Hepatic stellate cell (primary cell): Measurements from ENCODE around the gene DPM3.
"Not testable (repeated sequence)": the region's sequence is repeated elsewhere in the genome, so short reads cannot be mapped to it uniquely, and the experiment has no call there.

Experiments
- DNase-seq: peaks from one replicate; pipeline ENCODE4 v3.0.0; 2011; ENCODE audit warnings: low spot score

The DPM3 gene, protein sequence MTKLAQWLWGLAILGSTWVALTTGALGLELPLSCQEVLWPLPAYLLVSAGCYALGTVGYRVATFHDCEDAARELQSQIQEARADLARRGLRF

DNA sequence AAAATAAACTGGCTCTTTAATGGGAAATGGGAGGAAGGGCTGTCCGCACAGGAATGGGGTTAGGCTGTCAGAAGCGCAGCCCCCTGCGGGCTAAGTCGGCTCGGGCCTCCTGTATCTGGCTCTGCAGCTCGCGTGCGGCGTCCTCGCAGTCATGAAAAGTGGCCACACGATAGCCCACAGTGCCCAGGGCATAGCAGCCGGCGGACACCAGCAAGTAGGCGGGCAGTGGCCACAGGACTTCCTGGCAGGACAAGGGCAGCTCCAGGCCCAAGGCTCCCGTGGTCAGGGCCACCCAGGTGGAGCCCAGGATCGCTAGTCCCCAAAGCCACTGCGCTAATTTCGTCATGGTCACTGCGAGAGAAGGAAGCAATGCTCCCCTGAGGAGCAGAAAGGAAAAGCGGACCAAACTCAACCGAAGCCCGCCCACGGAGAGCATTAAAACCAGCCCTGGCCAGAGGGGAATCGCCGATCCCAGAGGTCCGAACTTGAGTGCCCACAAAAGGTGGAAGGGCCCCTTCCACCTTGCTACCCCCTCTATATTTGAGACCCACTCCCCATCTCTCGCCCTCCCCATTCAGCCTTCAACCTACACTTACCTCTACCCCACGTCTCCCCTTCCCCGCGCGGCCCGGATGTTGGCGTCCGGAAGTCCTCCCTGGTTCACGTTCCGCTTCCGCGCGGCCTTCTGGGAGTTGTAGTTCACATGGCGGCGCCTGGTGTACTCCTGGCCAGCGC, at the start of gene DPM3:
Gene DPM3, minus strand, starts transcription at position 637 of the 735 bp plus-strand sequence. Its CDS starts 291 bp downstream, at position 346.
- peak; percentile 86 for DNase-seq

DNA sequence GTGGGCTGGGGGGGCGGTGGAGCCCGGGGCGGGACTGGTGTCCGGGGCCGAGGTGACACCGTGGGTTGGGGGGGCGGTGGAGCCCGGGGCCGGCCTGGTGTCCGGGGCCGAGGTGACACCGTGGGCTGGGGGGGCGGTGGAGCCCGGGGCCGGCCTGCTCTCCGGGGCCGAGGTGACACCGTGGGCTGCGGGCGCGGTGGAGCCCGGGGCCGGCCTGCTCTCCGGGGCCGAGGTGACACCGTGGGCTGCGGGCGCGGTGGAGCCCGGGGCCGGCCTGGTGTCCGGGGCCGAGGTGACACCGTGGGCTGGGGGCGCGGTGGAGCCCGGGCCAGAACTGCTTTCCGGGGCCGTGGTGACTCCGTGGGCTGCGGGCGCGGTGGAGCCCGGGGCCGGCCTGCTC, 49.6 kb upstream of the DPM3 start:
- DNase-seq, result not testable (repeated sequence)

DNA sequence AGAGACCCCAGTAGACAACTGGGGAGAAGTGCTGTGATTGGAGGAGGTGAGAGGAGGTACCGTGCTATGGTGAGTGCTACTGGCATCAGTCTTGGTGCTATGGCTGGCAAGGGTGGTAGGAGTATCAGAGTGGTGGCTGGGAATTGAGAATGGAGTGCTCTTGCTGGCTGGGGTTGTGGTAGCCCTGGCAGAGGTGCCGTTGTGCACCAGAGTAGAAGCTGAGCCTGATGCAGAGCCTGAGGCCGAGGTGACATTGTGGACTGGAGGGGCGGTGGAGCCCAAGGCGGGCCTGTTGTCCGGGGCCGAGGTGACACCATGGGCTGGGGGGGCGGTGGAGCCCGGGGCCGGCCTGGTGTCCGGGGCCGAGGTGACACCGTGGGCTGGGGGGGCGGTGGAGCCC, 47.9 kb upstream of the DPM3 start:
- no peak for DNase-seq

DNA sequence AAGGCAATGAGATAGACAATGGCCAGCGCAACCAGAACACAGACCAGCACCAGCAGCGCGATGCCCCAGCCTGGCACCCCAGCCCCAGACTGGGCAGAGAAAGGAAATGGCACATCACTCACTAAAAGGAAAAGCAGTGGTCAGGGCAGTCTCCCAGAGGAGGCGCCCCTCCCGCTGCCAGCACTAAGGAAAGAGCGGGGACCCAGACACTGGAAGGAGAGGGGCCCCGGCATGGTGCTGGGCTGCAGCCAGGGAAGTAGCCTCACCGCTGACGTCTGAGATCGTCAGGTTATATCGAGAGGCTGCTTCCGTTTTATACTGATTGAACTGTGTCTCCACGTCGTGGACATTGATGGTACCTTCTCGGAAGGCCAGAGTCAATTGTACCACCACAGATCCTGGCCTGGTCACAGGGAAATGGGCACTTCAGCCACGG, 47.1 kb upstream of the DPM3 start:
- no peak for DNase-seq

DNA sequence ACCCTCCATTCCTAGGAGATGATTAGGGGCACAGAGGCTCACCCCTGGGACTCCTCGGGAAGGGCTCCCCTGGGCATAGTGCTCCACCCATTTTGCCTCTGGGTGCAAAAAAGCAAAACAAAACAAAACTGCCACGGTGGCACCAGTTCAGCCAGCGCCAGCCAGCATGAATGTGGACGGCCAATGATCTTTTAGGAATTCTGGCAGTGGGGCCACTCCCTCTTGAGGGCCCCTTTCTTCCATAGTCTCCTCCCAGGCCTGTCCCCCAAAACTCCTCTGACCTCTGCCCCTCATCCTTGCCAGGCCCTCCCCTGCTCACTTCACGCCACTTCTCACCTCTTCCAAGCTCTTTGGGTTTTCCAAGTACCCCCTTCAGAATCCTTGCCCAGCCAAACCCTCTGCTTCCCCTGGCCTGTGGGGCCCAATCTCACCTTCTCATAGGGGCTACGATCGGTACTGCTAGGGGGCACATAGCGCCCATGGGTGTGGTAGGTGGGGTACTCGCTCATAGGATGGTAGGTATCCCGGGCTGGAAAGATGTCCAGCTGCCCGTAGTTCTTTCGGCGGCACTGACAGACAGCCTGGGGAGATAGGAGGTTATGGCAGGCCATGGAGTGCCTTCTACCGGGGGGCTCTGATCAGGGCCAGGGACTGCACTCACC, 46.6 kb upstream of the DPM3 start:
- DNase-seq, result no peak

DNA sequence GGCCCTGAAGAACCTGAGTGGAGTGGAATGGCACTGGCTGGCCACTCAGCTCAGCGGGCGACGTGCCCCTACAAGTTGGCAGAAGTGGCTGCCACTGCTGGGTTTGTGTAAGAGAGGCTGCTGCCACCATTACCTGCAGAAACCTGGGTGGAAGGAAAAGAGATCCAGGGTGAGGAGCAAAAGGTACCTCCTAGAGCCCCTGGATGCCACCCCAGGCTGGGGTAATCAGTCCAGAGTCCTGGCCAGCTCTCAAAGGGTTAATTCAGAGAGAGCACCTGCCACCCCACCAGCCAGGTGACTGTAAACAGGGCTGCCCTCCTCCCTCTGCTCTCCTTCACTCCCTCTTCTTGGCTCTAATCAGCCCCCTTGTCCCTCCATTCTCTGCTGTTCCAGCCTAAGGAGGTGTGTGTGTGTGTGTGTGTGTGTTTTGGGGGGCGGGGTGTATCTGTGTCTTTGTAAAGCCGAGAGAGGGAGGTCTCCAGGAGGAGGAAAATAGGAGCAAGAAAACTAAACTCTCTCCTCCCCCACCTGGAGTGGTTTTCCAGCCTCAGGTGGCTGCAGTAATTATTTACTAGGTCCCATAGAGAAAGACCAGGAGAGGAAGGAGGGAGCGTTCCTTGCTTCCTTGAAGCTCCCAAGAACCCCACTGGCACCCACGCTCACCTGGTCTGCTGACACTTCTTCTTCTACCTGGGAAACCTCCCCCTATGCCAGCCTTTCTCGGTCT, 45.9 kb upstream of the DPM3 start:
- DNase-seq, result no peak

DNA sequence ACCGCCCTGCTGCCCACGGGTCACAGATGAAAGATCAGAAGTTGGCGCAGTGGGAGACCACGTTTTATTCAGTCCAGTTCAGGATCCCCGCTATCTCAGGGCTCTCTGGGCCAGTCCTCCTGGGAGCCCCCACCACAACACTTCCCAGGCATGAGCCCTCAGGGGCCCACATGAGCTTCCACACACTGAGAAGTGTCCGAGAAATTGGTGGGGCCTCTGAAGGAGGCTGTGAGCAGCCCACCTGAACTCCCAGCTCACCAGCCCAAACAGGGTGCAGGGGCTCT, 45.4 kb upstream of the DPM3 start:
- no peak for DNase-seq

DNA sequence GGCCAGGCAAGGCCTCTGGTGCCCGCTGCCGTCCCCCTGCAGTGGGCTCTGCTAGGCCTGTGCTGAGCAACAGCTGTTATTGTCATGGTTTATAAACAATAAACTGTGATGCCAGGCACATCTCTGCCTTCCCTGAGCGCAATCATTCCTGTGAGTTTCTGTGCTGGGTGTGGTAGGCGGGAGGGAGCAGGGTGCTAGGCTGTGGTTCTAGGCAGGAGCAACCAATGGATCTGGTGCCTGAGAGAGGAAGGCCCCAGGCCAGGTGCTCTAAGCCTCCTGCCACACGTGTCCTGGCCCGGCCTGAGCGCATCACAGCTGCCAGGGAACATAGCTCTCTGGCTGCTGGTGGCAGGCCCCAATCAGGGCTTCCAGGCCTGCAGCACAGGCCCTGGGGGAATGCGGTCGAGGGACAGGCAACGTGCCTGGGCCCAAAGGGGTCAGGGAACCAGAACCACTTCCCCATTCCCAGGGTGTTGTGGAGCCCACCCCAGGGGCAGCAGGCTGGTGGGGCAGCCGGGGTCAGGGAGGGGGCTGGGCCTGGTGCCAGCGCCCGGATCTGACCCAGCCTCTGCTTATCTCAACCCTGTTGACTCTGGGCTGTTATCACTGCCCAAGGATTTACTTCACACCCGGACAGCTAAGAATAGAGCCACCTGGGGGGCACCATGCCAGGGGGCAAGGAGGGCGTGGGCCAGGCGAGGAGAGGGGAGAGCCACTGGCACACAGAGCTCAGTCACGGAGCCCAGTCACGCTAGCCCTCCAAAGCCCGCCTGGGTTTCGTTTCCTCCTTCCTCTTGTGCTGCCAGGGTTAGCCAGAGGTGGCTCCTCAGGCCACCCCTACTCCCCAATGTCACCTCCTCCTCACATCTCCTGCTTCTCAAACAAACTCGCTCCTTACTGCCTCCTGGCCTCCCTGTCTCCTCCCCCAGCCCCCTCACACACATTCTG, 44.8 kb upstream of the DPM3 start:
- DNase-seq, result no peak

DNA sequence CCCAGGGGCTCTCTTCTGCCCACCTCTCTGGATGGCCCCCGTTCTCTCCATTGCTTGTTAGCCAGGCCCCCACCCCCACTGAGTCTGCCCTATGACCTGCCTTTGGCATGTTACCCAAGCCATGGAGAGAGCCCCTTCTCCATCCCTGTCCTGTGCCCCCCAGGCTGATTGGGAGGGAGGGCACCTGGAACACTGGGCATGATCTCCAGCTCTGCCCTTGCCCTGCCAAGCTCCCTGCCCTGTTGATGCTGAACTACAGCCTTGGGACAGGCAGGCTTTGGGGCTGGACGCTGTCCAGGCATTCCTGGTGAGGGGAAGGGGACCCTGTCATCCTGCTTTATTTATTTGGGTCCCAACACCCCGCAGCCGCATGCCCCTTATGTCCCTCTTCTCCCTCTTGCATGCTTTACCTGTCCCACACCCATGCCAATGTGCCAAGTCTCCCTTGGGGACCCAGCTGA, 44.0 kb upstream of the DPM3 start:
- no peak for DNase-seq

DNA sequence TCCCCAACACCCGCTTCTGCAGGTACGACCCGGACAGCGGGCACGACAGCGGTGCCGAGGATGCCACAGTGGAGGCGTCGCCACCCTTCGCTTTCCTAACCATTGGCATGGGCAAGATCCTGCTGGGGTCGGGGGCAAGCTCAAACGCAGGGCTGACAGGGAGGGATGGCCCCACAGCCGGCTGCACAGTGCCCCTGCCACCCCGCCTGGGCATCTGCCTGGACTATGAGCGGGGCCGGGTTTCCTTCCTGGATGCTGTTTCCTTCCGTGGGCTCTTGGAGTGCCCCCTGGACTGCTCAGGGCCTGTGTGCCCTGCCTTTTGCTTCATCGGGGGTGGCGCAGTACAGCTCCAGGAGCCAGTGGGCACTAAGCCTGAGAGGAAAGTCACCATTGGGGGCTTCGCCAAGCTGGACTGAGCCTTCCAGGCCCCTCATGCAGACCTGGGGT, 43.5 kb upstream of the DPM3 start:
- no peak for DNase-seq

DNA sequence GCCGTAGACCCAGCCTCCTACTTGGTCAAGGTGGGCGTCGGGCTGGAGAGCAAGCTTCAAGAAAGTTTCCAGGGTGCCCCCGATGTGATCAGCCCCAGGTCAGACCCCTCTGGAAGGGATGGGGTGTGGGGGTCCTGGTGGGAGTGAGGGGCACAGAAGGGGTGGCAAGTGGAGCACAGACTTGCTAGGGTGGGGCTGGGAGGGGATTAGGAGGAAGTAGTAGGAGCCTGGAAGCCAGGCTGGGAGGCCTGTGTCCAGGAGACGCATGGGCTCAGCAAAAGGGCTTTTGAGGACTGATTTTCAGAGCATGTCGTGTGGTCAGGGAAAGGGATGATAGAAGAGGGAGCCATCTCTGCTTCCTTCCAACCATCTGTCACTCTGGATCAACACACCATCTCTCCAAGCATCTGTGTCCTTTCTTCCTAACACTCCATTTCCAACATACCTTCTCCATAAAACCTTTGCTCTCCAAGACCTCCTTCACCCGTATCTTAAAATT, 41.8 kb upstream of the DPM3 start:
- no peak for DNase-seq

DNA sequence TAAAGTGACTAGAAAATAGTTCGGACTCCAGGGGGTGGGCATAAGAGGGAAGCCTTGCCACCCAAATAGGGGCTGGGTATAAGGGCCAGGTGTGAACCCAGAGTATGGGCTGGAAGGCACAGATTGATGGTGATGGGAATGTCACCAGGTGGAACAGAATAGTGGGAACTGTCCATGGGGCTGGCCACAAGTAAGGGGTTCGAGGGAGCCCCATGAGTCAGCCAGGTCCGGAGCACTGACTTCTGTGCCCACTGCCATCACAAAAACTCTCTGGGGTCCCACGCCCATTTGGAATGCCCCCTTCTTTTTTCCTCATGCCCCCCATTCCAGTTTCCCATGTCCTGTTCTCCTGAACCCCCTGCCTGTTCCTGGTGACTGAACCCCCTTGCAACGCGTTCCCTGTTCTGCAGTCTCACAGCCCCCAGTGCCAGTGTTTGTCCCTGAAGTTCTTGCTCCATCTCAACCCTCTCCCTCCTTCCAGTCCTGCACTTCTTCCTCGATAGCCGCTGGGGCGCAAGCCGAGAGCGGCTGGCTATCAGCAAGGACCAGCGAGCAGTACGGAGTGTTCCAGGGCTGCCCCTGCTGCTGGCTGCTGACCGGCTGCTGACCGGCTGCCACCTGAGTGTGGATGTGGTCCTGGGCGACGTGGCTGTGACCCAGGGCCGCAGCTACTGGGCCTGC, 41.2 kb upstream of the DPM3 start:
- DNase-seq, result no peak

DNA sequence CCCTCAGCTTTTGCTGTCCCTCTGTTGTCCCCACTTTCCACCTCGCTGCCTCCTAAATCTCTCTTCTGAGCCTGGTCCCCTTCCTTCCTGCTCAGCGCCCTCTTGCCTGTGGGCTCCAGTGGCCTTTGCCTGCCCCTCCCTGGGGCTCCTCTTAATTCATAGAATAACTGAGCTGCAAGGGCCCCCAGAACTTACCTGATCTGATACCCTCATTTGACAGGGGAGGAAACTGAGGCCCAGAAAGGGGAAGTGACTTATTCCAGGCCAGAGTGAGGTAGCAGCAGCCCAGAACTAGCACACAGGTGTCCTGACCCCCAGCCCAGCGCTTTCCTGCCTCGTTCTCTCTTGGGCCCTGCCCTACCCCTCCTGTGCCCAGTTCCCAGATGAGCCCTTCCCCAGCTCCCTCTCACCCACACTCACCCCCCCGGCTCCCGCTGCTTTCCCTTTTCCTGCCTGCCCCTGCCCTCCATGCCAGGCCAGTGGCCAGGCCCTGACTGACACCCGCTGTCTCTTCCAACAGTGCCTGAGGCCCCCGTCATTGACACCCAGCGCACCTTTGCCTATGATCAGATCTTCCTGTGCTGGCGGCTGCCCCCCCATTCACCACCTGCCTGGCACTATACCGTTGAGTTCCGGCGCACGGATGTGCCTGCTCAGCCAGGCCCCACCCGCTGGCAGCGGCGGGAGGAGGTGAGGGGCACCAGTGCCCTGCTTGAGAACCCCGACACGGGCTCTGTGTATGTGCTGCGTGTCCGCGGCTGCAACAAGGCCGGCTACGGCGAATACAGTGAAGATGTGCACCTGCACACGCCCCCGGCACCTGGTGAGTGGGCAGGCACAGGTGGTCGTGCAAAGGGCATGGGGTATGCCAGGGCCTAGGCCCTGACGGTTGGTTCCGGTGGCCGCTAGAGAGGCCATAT, 39.0 kb upstream of the DPM3 start:
- DNase-seq, result no peak

DNA sequence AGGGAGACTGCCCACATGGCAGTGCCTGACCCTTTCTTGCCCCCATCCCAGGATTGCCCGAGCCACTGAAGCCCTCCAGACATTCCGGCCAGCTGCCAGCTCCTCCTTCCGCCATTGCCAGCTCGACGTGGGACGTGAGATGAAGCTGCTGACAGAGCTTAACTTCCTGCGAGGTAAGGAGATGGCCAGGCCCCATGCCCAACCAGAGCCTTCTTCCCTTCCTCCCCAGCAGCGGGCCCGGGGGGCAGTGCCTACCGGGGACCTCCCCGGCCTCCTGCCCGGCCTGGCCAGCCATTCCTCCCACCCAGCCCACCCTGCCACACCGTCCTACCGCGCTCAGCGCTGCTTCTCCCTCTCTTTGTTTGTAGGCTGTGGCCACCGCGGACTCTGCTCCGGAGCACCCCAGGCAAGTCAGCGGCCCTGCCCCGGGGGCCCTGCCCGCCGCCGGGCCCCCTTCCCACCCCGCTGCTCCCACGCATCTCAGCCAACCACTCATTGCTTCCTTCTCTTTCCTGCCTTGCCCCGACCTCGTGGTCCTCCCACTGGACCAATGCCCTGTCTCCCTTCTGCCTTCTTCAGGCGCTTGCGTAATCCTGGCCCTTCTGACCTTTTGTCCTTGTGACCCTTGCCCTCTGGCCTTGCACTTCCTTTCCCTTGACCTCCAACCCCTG, 38.2 kb upstream of the DPM3 start:
- DNase-seq, result no peak

DNA sequence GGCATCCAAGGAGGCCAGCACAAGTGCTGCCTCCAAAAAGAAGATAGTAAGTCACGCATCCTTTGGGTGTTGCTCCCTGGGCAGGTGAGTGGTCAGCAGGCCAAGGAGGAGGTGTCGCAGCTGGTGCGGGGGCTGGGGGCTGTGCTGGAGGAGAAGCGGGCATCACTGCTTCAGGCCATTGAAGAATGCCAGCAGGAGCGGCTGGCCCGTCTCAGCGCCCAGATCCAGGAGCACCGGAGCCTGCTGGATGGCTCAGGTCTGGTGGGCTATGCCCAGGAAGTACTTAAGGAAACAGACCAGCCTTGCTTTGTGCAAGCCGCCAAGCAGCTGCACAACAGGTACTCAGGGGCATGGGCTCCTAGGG, 37.6 kb upstream of the DPM3 start:
- DNase-seq, result no peak

DNA sequence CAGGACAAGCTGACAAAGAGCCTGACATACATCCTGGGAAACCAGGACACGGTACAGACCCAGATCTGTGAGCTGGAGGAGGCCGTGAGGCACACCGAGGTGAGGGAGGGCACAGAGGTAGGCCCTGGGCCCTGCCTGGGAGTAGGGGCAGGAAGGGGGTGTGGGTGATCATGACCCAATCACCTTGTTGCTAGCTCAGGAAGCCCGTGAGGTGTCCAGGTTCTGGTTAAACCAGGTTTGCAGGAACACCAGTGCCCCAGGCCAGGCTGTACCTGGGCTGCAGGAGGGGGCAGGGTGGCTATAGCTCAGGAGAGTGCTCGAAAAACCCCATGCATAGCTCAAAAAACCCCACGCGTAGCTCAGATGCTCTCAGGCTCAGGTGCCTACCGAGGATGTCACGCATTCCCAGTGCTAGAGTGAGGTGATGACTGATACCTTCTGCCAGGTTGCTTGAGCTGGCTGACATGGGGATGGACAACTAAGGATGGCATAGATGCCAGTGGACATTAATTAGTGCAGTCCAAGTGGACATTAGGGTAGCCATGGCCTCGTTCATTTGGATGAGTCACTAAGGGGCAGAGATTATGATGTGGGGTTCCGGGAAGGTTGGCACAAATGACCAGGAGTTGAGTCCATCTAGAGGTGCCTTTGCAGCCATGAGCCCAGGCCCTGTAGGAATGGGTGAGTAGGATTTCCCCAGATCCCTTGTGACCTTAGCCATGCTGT, 37.0 kb upstream of the DPM3 start:
- no peak for DNase-seq

DNA sequence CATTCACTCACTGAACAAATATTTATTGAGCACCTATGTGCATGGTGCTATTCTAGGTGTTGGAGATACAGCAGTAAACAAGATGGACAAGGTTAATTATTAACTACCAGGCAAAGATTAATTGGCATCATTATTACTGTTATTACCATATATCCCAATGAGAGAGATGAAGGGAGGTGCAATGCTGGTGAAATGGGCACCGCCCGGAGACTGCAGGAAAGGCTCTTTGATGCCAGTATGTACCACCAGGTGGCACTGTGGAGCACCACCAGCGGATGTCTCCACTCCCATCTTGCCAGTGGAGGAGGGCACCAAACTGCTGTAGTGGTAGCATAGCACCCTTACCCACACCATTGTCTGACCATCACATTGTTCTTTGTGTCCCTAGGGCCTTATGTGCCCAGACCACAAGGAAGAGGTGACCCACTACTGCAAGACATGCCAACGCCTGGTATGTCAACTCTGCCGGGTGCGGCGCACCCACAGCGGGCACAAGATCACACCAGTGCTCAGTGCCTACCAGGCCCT, 36.3 kb upstream of the DPM3 start:
- peak; percentile 97 for DNase-seq

DNA sequence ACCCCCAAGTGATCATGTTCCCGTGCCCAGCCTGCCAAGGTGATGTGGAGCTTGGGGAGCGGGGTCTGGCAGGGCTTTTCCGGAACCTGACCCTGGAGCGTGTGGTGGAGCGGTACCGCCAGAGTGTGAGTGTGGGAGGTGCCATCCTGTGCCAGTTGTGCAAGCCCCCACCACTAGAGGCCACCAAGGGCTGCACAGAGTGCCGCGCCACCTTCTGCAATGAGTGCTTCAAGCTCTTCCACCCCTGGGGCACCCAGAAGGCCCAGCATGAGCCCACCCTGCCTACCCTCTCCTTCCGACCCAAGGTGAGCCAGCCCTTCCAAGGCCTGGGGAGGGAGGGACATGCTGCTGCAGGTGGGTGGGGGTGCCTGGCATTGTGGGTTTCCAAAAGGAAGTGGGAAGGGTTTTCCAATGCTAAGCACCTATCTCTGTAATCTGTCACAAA, 35.6 kb upstream of the DPM3 start:
- no peak for DNase-seq
